Measurements from ENCODE around the gene NSUN2.

- TF ChIP-seq CTCF (IDR thresholded peaks at IDR 0.05; ENCODE audit: low read depth, low read length) = no peak
- no peak for TF ChIP-seq EZH2phosphoT487 (IDR thresholded peaks at IDR 0.05; ENCODE audit: low read depth)
Observed at GRCh38 chr5:6598351-6598900, 34.4 kb downstream of the NSUN2 start.

Data from OCI-LY3 (cell line).